Upper lobe of right lung (tissue), 1 donor: Measurements from ENCODE around the gene AURKA. TPM values are rescaled to one million over a fixed set of nuclear protein-coding genes. Genes with fewer than 3 reads are reported as not detected.

Experiments used
- ATAC-seq: fragments of 200-7000 bp; cut with Tn5 transposase; one replicate; pipeline ENCODE4 v1.9.1; 2020; ENCODE audit warnings: mild to moderate bottlenecking, moderate library complexity
- DNase-seq: peaks from one replicate; pipeline ENCODE4 v3.0.0-alpha.2; 2020
- H3K27ac ChIP-seq: fragments of 200-600 bp; one replicate; pipeline ENCODE4 v1.8.0; 2022
- H3K27me3 ChIP-seq: fragments of 200-600 bp; one replicate; pipeline ENCODE4 v1.8.0; 2022; ENCODE audit warnings: mild to moderate bottlenecking
- H3K36me3 ChIP-seq: fragments of 200-600 bp; one replicate; pipeline ENCODE4 v1.8.0; 2022
- H3K4me1 ChIP-seq: fragments of 200-600 bp; one replicate; pipeline ENCODE4 v1.8.0; 2022
- H3K4me3 ChIP-seq: fragments of 200-600 bp; one replicate; pipeline ENCODE4 v1.8.0; 2022; ENCODE audit warnings: mild to moderate bottlenecking
- H3K9me3 ChIP-seq: fragments of 200-600 bp; one replicate; pipeline ENCODE4 v1.8.0; 2022
- CTCF ChIP-seq: fragments of 200-600 bp; IDR thresholded peaks from one replicate; pipeline ENCODE4 v1.8.0; 2022; ENCODE audit warnings: antibody characterized with exemption
- intact Hi-C: fragments of 100-400 bp; cut with DNase I; formaldehyde crosslinking; loops from one replicate; pipeline ENCODE4 v1.11.0; 2022
- total RNA-seq: library from RNA; stranded (reverse); fragmentation: NEBNext Ultra II Directional; extraction: Animal tissue kit (Norgen Biotek cat#: 25700); gene quantifications from one replicate; pipeline ENCODE4 v1.2.1, GENCODE V29; 2021
- donor health status: DM: no; HTN: yes; CAD: no; lungs with severe emphysema.

The AURKA gene
- total RNA-seq, 1 donor from 2014 or later: 1.5 TPM

GRCh38 chr20:56371977-56372376 lies 20.0 kb downstream of the AURKA start:
- peaks cover 31% of the 10 kb centered on the region for H3K36me3 ChIP-seq
- H3K27me3 ChIP-seq: no peaks in the 10 kb centered on the region
- DNase-seq (no peak), ATAC-seq (no peak)
- no peak for TF ChIP-seq CTCF
- no peaks in the 10 kb centered on the region for H3K9me3 ChIP-seq
- H3K27ac ChIP-seq: no peak overlapping the region
- no peaks in the 10 kb centered on the region for H3K4me1 ChIP-seq
- H3K4me3 ChIP-seq: no peak overlapping the region
- intact Hi-C loops: no loop called here

DNA sequence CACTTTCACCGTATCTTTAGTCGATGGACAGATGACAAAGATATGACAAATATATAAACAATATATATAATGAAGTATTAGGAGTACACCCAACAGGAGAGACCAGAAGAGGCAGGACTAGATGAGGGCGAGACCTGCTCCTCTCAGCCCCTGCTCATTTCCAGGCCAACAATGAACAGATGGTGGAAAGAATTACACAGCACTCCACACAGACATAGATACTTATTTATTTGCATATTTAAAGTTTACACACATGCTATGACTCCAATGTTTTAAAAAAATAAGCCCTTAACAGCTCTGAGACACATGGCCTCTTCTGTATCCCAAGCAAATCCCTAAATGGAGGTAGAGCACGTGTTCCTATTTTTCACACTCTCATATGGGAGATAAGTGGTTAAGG lies 22.8 kb downstream of the AURKA start:
- H3K4me3 ChIP-seq: no peak overlapping the region
- no peaks in the 10 kb centered on the region for H3K4me1 ChIP-seq
- H3K9me3 ChIP-seq: no peaks in the 10 kb centered on the region
- no peak overlapping the region for H3K27ac ChIP-seq
- H3K27me3 ChIP-seq: no peaks in the 10 kb centered on the region
- intact Hi-C loops: no loop called here
- ATAC-seq (no peak), DNase-seq (no peak)
- H3K36me3 ChIP-seq: peaks cover 55% of the 10 kb centered on the region
- no peak for TF ChIP-seq CTCF

- H3K4me1 ChIP-seq: no peaks in the 10 kb centered on the region
- H3K27ac ChIP-seq: no peak overlapping the region
- H3K4me3 ChIP-seq: no peak overlapping the region
- intact Hi-C loops: no loop called here
- DNase-seq (no peak), ATAC-seq (no peak)
- no peaks in the 10 kb centered on the region for H3K9me3 ChIP-seq
- peaks cover 55% of the 10 kb centered on the region for H3K36me3 ChIP-seq
- no peak for TF ChIP-seq CTCF
- no peaks in the 10 kb centered on the region for H3K27me3 ChIP-seq
Observed at GRCh38 chr20:56368351-56369134, 23.5 kb downstream of the AURKA start.

- ATAC-seq (no peak), DNase-seq (no peak)
- no peak for TF ChIP-seq CTCF
- Histone ChIP-seq H3K4me3 (no peak overlapping the region), H3K27me3 (no peaks in the 10 kb centered on the region), H3K9me3 (no peaks in the 10 kb centered on the region), H3K36me3 (peaks cover 37% of the 10 kb centered on the region), H3K4me1 (peaks cover 13% of the 10 kb centered on the region), H3K27ac (no peak overlapping the region)
- intact Hi-C loops: no loop called here
Observed at GRCh38 chr20:56363491-56363890, 28.5 kb downstream of the AURKA start.

DNA sequence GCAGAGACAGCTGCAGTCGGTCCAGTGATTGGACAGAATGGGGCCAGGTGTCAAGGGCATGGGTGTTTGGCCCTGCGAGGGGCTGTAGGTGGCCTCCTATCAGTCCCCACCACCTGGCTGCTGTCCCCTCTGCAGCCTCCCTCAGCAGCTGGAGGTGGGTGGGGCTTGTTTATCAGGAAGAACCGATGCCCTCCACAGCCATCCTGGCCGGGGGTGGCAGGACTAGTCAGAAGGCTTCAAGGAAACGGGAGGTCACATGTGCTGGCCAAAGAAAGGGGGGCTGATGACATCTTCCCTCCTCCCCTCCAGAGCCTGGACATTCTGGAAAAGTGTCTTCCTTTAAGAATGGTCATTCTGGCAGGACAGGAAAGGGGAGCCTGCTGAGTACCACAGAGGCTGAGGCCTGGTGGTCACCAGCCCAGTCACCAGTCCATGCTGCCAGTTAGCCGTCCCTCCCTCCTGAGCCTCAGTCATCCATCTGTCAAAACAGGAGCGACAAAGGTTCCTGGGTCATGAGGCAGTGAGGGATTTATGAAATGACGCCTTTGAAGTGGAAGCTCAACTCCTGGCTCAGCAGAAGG lies 29.1 kb downstream of the AURKA start:
- Histone ChIP-seq H3K27ac (no peak overlapping the region), H3K4me1 (peaks cover 13% of the 10 kb centered on the region), H3K36me3 (peaks cover 33% of the 10 kb centered on the region), H3K4me3 (no peak overlapping the region), H3K9me3 (no peaks in the 10 kb centered on the region), H3K27me3 (no peaks in the 10 kb centered on the region)
- no peak for ATAC-seq
- no peak for DNase-seq
- intact Hi-C loops: no loop called here
- no peak for TF ChIP-seq CTCF
